ENCODE results near the gene VPS54.
"Not testable (repeated sequence)": the region's sequence is repeated elsewhere in the genome, so short reads cannot be mapped to it uniquely, and the experiment has no call there.

Gene VPS54

DNA sequence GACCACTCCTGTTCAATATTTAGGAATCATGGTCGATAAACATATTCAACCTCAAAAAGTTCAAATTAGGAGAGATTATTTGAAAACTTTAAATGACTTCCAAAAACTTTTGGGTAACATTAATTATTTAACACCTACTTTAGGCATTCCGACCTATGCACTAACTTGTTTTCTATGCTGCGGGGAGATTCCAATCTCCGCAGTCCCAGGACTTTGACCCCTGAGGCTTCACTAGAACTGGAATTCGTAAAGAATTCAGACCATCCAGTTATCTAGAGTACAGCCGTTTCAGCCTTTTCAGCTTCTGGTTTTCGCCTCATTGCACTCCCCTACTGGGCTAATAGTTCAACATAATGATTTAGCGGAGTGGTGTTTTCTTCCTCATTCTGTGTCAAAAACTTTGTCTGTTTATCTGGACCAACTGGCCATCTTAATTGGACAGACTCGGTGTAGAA lies 26.1 kb downstream of the VPS54 start:
- not testable (repeated sequence) for H3K4me1 Mint-ChIP-seq (ENCODE audit: low read depth); DNase-seq (ENCODE audit: low spot score); H3K27ac Mint-ChIP-seq; H3K27me3 Mint-ChIP-seq (ENCODE audit: low read depth); H3K4me3 Mint-ChIP-seq
- Mint-ChIP-seq H3K36me3 (ENCODE audit: low read depth) (peaks cover 37% of the 10 kb centered on the region), H3K9me3 (peaks cover 27% of the 10 kb centered on the region)

DNA sequence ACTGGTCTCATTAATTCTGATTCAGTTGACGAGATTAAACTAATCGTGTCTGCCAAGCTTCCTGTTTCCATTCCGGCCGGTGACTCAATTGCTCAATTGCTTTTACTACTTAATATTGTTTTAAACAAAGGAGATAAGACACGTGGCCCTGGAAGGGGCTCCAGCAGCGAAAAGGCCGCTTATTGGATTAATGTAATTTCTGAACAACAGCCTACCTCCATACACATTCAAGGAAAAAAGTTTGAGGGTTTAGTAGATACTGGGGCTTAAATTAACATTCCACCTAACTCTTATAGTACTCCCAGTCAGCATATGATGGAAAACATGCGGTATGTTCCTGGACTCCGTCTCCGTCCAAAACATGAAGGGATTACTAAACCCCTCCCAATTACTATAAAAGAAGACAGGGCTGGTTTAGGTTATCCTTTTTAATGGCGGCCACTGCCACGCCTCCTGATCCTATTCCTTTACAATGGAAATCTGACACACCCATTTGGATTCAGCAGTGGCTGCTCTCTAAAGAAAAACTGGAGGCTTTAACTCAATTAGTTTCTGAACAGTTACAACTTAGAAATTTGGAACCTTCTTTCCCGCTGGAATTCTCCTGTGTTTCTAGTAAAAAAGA lies 27.1 kb downstream of the VPS54 start:
- no peak for DNase-seq (ENCODE audit: low spot score)
- Mint-ChIP-seq H3K4me3 (no peak overlapping the region), H3K27me3 (ENCODE audit: low read depth) (no peaks in the 10 kb centered on the region), H3K4me1 (ENCODE audit: low read depth) (peaks cover 8% of the 10 kb centered on the region), H3K27ac (no peak overlapping the region), H3K36me3 (ENCODE audit: low read depth) (peaks cover 34% of the 10 kb centered on the region), H3K9me3 (peaks cover 18% of the 10 kb centered on the region)

DNA sequence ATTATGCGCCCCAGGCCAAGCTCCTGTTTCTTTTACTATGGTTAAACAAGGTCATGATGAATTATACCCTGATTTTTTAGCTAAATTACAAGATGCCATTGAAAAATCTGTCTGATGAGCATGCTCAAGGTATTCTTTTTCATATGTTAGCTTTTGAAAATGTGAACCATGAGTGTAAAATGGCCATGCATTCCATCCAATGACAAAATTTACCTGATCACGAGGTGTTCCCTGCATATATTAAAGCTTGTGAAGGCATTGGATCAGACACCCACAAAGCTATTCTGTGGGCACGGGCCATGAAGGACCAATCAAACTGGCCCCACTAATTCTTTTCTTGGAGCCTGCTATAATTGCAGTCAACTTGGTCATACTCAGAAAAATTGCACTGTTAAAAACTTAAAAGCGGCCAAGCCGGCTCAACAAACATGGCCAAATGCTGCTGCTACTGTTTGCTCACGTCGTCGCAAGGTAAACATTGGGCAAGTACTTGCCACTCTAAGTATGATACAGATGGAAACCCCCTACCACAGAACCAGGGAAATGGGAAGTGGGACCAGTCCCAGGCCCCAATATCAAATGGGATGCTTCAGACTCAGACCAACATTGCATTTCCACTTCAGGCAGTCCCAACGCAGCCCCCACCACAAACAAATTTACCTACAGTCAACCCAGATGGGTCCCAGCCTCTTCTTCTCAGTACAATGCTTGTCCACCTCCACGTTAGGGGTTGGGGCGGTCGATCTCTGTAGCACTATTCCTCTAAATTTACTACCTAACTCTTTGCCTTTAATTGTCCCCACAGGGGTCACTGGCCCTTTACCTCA lies 27.8 kb downstream of the VPS54 start:
- H3K4me1 Mint-ChIP-seq (ENCODE audit: low read depth); H3K4me3 Mint-ChIP-seq; H3K27ac Mint-ChIP-seq; H3K27me3 Mint-ChIP-seq (ENCODE audit: low read depth); DNase-seq (ENCODE audit: low spot score): not testable (repeated sequence)
- peaks cover 32% of the 10 kb centered on the region for H3K36me3 Mint-ChIP-seq (ENCODE audit: low read depth)
- peaks cover 13% of the 10 kb centered on the region for H3K9me3 Mint-ChIP-seq

DNA sequence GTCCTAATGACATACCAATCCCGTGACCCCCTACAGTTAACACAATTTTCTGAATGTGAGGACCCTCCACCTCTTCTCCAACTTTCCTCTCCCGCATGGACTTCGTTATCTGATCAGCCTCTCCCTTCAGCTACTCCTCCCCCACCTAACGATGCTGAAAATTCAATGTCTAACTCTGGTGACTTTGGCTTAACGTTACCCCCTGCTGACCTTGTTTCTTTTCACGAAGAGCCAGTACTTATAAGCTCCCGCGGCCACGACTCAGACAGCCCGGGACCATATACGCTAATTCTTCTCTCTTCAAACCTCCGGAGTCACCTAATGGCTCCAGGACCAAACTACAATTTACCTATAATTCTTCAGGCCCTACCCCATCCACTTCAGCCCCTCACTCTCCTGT lies 29.2 kb downstream of the VPS54 start:
- H3K27me3 Mint-ChIP-seq (ENCODE audit: low read depth): no peaks in the 10 kb centered on the region
- H3K4me3 Mint-ChIP-seq: no peak overlapping the region
- peaks cover 25% of the 10 kb centered on the region for H3K36me3 Mint-ChIP-seq (ENCODE audit: low read depth)
- H3K27ac Mint-ChIP-seq: no peak overlapping the region
- H3K9me3 Mint-ChIP-seq: peaks cover 13% of the 10 kb centered on the region
- no peak for DNase-seq (ENCODE audit: low spot score)
- peaks cover 19% of the 10 kb centered on the region for H3K4me1 Mint-ChIP-seq (ENCODE audit: low read depth)

GRCh38 chr2:63988842-63989436 lies 30.3 kb downstream of the VPS54 start:
- Mint-ChIP-seq H3K4me1 (ENCODE audit: low read depth) (peaks cover 22% of the 10 kb centered on the region), H3K9me3 (peaks cover 13% of the 10 kb centered on the region), H3K36me3 (ENCODE audit: low read depth) (peaks cover 27% of the 10 kb centered on the region)
- H3K27ac Mint-ChIP-seq; H3K27me3 Mint-ChIP-seq (ENCODE audit: low read depth); DNase-seq (ENCODE audit: low spot score); H3K4me3 Mint-ChIP-seq: not testable (repeated sequence)

DNA sequence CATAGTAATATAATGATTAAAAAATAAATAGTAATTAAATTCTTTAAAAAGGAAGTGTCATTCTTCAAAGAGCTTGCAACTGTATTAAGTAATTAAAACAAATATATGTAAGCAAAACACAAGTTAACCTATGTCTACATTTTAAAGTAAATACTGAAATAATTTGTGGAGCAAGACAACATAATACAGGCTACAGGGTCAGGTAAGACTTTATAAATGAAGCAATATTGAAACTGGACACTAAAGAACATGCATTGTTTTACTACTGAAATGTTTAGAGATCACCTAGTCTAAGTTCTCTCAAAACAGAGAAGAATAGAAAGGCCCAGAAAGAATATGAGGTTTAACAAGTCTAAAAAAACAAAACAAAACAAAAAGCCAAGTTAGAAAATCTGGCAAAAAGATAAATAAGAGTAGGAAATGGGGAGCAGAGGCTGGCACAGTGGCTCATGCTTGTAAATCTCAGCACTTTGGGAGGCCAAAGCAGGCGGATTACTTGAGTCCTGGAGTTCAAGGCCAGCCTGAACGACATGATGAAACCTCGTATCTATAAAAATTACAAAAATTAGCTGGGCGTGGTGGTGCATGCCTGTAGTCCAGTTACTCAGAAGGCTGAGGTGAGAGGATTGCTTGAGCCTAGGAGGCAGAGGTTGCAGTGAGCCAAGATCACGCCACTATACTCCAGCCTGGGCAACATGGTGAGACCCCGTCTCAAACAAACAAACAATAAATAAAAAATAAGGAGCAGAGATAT lies 34.4 kb downstream of the VPS54 start:
- H3K27ac Mint-ChIP-seq: peak overlapping the region; percentile 71
- peak overlapping the region; percentile 3 for H3K4me3 Mint-ChIP-seq
- peaks cover 28% of the 10 kb centered on the region for H3K4me1 Mint-ChIP-seq (ENCODE audit: low read depth)
- no peak for DNase-seq (ENCODE audit: low spot score)
- H3K36me3 Mint-ChIP-seq (ENCODE audit: low read depth): peaks cover 28% of the 10 kb centered on the region
- peaks cover 6% of the 10 kb centered on the region for H3K9me3 Mint-ChIP-seq
- no peaks in the 10 kb centered on the region for H3K27me3 Mint-ChIP-seq (ENCODE audit: low read depth)

DNA sequence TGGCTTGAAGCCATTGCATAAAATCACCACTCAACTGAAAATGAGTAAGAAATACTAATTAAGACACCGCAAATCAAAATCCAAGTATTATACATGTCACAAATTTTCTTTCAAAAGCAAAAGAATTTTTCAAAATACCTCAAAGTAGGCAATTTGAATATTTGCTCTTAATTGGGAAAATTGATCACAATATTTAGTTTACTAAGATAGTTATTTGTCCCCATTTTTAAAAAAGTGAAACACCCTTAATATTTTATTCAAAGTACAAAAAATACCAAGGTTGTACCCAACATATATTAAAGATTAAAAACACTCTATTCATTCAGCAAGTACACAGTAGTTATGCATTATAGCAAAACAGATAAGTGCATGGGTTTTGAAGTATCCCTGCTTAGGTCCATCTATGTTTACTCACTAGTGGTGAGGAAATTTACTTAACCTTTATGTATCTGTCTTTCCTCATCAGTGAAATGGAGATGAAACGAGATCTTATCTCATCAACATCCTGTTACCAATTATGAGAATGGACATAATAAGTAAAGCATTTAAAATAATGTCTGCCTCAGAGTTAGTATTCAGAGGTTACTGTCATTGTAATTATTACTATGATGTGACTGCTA lies 35.1 kb downstream of the VPS54 start:
- H3K4me3 Mint-ChIP-seq: no peak overlapping the region
- no peak for DNase-seq (ENCODE audit: low spot score)
- peaks cover 6% of the 10 kb centered on the region for H3K9me3 Mint-ChIP-seq
- H3K27me3 Mint-ChIP-seq (ENCODE audit: low read depth): no peaks in the 10 kb centered on the region
- no peak overlapping the region for H3K27ac Mint-ChIP-seq
- H3K4me1 Mint-ChIP-seq (ENCODE audit: low read depth): peaks cover 28% of the 10 kb centered on the region
- peaks cover 32% of the 10 kb centered on the region for H3K36me3 Mint-ChIP-seq (ENCODE audit: low read depth)

DNA sequence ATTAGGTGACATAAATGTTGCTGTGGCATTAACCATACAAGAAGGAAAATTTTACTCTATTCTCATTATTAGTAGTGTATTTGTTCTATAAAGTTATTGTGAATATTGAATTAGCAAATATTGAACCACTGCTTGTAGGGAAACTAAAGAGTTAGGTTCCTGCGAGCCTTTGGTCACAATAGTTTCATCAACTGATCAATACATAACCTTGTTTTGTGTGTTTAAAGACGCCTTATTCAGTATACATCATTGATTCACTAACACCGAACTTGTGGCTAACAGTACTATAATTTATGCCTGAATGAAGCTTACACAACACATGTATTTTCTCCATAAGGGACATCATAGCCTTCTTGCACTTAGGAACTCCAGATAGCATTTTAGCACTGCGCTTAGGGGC lies 36.9 kb downstream of the VPS54 start:
- DNase-seq (ENCODE audit: low spot score): no peak
- H3K9me3 Mint-ChIP-seq: no peaks in the 10 kb centered on the region
- H3K4me3 Mint-ChIP-seq: no peak overlapping the region
- peaks cover 41% of the 10 kb centered on the region for H3K4me1 Mint-ChIP-seq (ENCODE audit: low read depth)
- H3K27ac Mint-ChIP-seq: no peak overlapping the region
- no peaks in the 10 kb centered on the region for H3K27me3 Mint-ChIP-seq (ENCODE audit: low read depth)
- peaks cover 37% of the 10 kb centered on the region for H3K36me3 Mint-ChIP-seq (ENCODE audit: low read depth)

DNA sequence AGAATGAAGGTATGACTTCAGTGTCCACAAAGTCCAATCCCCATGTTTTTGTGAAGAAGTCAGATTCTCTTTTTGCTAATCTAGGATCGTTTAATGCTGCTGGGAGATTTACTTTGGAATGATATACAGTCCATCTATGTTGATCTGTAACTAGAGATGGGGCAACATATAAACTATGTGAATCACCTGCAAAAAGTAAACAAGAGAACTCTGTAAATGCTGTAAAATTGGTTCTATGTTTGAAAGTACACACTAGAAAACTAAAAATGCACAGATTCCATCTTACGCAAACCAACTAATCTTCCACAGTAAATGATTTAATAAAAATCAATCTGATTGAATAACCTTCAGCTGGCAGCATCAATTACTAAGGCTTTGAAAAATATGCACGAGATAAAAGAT lies 37.5 kb downstream of the VPS54 start:
- peaks cover 40% of the 10 kb centered on the region for H3K36me3 Mint-ChIP-seq (ENCODE audit: low read depth)
- H3K27me3 Mint-ChIP-seq (ENCODE audit: low read depth): no peaks in the 10 kb centered on the region
- peaks cover 44% of the 10 kb centered on the region for H3K4me1 Mint-ChIP-seq (ENCODE audit: low read depth)
- H3K27ac Mint-ChIP-seq: no peak overlapping the region
- no peaks in the 10 kb centered on the region for H3K9me3 Mint-ChIP-seq
- no peak for DNase-seq (ENCODE audit: low spot score)
- H3K4me3 Mint-ChIP-seq: no peak overlapping the region

DNA sequence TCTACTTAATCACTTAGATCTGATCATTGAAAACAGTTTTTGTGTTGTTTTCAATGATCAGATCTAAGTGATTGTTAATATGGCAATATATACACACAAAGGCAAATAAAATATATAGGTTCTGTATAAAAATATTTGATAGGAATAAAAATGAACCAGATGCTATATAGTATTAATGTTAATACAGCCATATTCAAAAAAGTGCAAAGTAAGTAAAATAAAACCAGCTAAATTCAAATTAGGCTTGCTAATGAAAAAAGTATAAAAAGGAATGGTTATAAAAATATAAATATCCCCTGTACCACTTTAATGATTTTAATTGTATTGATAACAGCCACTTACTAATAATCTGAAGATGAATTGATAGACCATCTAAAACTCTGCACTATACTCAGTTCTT lies 38.4 kb downstream of the VPS54 start:
- Mint-ChIP-seq H3K27ac (no peak overlapping the region), H3K4me1 (ENCODE audit: low read depth) (peaks cover 39% of the 10 kb centered on the region), H3K4me3 (no peak overlapping the region), H3K27me3 (ENCODE audit: low read depth) (no peaks in the 10 kb centered on the region), H3K36me3 (ENCODE audit: low read depth) (peaks cover 44% of the 10 kb centered on the region), H3K9me3 (no peaks in the 10 kb centered on the region)
- no peak for DNase-seq (ENCODE audit: low spot score)

DNA sequence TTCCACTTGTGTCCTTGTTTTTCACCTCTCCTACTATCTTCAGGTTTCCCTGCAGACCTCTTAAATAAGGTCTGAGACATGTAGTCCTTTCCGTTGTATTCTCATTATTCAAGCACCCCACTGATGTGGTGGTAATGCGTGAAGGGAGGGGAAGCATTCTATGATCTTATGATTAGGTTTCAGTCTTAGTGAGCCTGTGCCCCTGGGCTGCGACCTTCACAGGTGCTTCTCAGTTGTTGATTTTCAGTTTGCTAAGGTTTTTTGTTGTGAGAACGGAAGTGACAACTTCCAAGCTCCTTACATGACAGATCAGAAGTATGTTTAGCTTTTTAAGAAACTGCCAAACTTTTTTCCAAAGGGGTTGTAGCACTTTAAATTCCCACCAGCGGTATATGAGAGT lies 41.3 kb downstream of the VPS54 start:
- Mint-ChIP-seq H3K27me3 (ENCODE audit: low read depth) (no peaks in the 10 kb centered on the region), H3K36me3 (ENCODE audit: low read depth) (peaks cover 50% of the 10 kb centered on the region), H3K4me3 (peak overlapping the region; percentile 47), H3K27ac (peak overlapping the region; percentile 66), H3K9me3 (no peaks in the 10 kb centered on the region), H3K4me1 (ENCODE audit: low read depth) (peaks cover 27% of the 10 kb centered on the region)
- DNase-seq (ENCODE audit: low spot score): peak; percentile 30

- Mint-ChIP-seq H3K4me3 (no peak overlapping the region), H3K27ac (peak overlapping the region; percentile 33), H3K36me3 (ENCODE audit: low read depth) (peaks cover 50% of the 10 kb centered on the region)
These were observed 43.1 kb downstream of the VPS54 start for GRCh38 chr2:63976125-63976510.

GRCh38 chr2:63975437-63976124 lies 43.6 kb downstream of the VPS54 start:
- H3K9me3 Mint-ChIP-seq: no peaks in the 10 kb centered on the region
- no peaks in the 10 kb centered on the region for H3K27me3 Mint-ChIP-seq (ENCODE audit: low read depth)
- no peak overlapping the region for H3K4me3 Mint-ChIP-seq
- H3K36me3 Mint-ChIP-seq (ENCODE audit: low read depth): peaks cover 50% of the 10 kb centered on the region
- peak overlapping the region; percentile 33 for H3K27ac Mint-ChIP-seq
- DNase-seq (ENCODE audit: low spot score): no peak
- peaks cover 19% of the 10 kb centered on the region for H3K4me1 Mint-ChIP-seq (ENCODE audit: low read depth)

More at GRCh38 chr2:63976125-63976510, 43.1 kb downstream of the VPS54 start:
- Mint-ChIP-seq H3K4me1 (ENCODE audit: low read depth) (peaks cover 19% of the 10 kb centered on the region), H3K9me3 (no peaks in the 10 kb centered on the region), H3K27me3 (ENCODE audit: low read depth) (no peaks in the 10 kb centered on the region)
- DNase-seq (ENCODE audit: low spot score): no peak

Measured in T-helper 2 cell treated with Interferon-gamma antibody and Interleukin-4, amounts not matched to agents 5 μg/mL and 100 μg/mL, for 36 hours (primary cell).